Calu3 (cell line): ENCODE measurements around the gene SF3A2. TPM values are rescaled to one million over a fixed set of nuclear protein-coding genes. Genes with fewer than 3 reads are reported as not detected.
A peak's percentile ranks its signal among the peaks of the same experiment; 100 is the strongest.

Source experiments
- BruUV-seq: library from RNA; stranded (reverse); fragments of 400-500 nt; replicated peaks from 2 replicates; lab custom pipeline; 2021; lab: Mats Ljungman, UMichigan
- CTCF ChIA-PET: fragments of 300-600 bp; sonication (Branson Sonifier 250); formaldehyde crosslinking; loops from one replicate; lab custom pipeline; 2022; ENCODE audit warnings: antibody characterized with exemption; lab: Charles Lee
- DNase-seq: peaks from one replicate; pipeline ENCODE4 v3.0.0; 2022
- H3K27ac Mint-ChIP-seq: one replicate; pipeline ENCODE4 v1.8.0; 2022; ENCODE audit warnings: mixed read lengths; ENCODE audit not compliant: unreplicated experiment
- H3K27me3 Mint-ChIP-seq: one replicate; pipeline ENCODE4 v1.8.0; 2022; ENCODE audit warnings: mixed read lengths; ENCODE audit not compliant: unreplicated experiment
- H3K36me3 Mint-ChIP-seq: one replicate; pipeline ENCODE4 v1.8.0; 2022; ENCODE audit warnings: mild to moderate bottlenecking, moderate library complexity, mixed read lengths; ENCODE audit not compliant: insufficient read depth, unreplicated experiment
- H3K4me1 Mint-ChIP-seq: one replicate; pipeline ENCODE4 v1.8.0; 2022; ENCODE audit warnings: mild to moderate bottlenecking, low read depth, mixed read lengths; ENCODE audit not compliant: unreplicated experiment
- H3K4me3 Mint-ChIP-seq: one replicate; pipeline ENCODE4 v1.8.0; 2022; ENCODE audit warnings: mild to moderate bottlenecking, low read depth, moderate library complexity, mixed read lengths; ENCODE audit not compliant: unreplicated experiment
- H3K9me3 Mint-ChIP-seq: one replicate; pipeline ENCODE4 v1.8.0; 2022; ENCODE audit warnings: low read depth, mixed read lengths; ENCODE audit not compliant: unreplicated experiment
- intact Hi-C: fragments of 100-400 bp; cut with micrococcal nuclease; formaldehyde crosslinking; loops from one replicate; pipeline ENCODE4 v1.10.0; 2022; ENCODE audit not compliant: unreplicated experiment
- total RNA-seq: library from RNA; stranded (reverse); gene quantifications from 2 replicates; pipeline ENCODE4 v1.2.3, GENCODE V29; 2022
- TF ChIP-seq, protein P1 (sequence below): fragments of 200-600 bp; IDR thresholded peaks from one replicate; pipeline ENCODE4 v1.8.0; 2022; ENCODE audit warnings: antibody characterized with exemption; ENCODE audit not compliant: unreplicated experiment

Gene SF3A2
- total RNA-seq, 1 experiment from 2014 or later, result 83.6 TPM

DNA sequence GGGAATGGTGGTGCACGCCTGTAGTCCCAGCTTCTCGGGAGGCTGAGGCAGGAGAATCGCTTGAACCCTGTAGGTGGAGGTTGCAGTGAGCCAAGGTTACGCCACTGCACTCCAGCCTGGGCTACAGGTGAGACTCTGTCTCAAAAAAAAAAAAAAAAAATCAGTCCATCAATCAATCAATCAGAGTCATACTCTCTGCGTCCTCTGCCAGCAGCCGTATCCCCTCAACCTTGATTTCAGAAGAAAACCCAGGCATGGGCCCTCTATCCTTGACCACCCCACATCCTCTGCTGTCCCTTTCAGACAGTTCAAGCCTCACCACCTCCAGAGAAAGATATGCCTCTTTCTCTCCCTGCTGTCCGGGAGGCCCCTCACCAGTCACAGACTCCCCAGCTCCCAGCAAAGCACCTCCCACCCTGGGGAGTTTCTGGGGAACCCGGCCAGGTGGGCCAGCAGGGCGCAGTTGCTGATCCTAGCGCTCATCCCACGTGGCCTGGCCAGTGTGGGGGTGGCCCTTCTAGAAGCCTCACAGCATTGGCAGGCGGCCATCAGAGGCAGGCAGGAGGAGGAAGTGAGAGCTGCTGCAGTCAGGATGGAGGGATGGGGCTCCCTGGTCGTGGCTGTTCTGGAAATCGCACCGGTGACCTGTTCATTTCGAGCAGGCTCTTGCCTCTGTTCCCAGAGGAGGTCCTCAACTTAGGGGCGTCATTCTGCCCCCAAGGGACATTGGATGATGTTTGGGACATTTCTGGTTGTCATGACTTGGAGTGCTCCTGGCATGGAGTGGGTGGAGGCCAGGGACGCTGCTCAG, 29.8 kb downstream of the SF3A2 start:
- CTCF ChIA-PET, result interaction anchor here (0.6 kb wide), 1 partner anchor 171 kb away, joined by 4 read pairs; no protein-coding TSS in a partner anchor
- intact Hi-C loops, result no loop called here
- peaks cover 41% of the 10 kb centered on the region for H3K36me3 Mint-ChIP-seq
- H3K27ac Mint-ChIP-seq, result peak overlapping the region; percentile 58
- BruUV-seq, result no TSS peak
- TF ChIP-seq, protein P1, sequence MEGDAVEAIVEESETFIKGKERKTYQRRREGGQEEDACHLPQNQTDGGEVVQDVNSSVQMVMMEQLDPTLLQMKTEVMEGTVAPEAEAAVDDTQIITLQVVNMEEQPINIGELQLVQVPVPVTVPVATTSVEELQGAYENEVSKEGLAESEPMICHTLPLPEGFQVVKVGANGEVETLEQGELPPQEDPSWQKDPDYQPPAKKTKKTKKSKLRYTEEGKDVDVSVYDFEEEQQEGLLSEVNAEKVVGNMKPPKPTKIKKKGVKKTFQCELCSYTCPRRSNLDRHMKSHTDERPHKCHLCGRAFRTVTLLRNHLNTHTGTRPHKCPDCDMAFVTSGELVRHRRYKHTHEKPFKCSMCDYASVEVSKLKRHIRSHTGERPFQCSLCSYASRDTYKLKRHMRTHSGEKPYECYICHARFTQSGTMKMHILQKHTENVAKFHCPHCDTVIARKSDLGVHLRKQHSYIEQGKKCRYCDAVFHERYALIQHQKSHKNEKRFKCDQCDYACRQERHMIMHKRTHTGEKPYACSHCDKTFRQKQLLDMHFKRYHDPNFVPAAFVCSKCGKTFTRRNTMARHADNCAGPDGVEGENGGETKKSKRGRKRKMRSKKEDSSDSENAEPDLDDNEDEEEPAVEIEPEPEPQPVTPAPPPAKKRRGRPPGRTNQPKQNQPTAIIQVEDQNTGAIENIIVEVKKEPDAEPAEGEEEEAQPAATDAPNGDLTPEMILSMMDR, result no peak
- H3K27me3 Mint-ChIP-seq, result no peaks in the 10 kb centered on the region
- DNase-seq, result peak; percentile 63
- no peak overlapping the region for H3K4me3 Mint-ChIP-seq
- H3K9me3 Mint-ChIP-seq, result no peaks in the 10 kb centered on the region
- H3K4me1 Mint-ChIP-seq, result peaks cover 8% of the 10 kb centered on the region

DNA sequence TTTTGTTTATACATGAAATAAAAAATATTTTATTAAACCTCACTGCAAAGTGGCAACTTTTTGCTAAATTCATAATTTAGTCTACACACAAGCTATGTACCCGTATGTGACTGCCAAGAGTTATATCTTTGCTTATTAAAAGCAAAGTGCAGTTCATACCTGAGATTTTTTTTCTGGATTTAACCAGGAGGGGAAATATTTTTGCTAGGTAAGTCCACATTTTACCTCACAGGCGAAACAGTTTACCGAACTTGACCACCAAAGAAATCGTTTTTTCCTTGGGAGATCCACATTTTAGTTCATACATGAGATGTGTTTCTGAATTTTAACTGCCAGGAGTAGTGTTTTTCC, 31.8 kb downstream of the SF3A2 start:
- Mint-ChIP-seq H3K4me3 (peak overlapping the region; percentile 95), H3K9me3 (no peaks in the 10 kb centered on the region), H3K36me3 (peaks cover 62% of the 10 kb centered on the region), H3K27me3 (no peaks in the 10 kb centered on the region), H3K27ac (no peak overlapping the region), H3K4me1 (peaks cover 15% of the 10 kb centered on the region)
- intact Hi-C loops, result no loop called here
- TF ChIP-seq, protein P1, result no peak
- DNase-seq, result no peak
- no TSS peak for BruUV-seq
- CTCF ChIA-PET, result no interaction called here

DNA sequence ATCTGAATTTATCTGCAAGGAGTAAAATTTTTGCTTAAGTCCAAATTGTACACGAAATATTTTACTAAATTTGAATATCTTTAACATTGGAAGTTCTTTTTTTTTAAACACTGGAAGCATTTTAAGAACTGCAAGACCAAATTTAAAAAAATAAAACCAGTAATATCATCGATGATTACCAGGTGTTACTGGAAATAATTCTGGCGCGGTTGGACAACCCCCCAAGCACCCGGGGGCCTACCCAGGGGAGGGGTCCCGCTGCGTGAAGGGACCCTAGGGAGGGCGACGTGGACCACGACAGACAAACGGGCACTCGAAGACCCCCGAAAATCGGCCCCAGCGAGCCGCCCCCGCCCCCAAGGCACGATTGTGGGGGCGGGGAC, 32.2 kb downstream of the SF3A2 start:
- H3K9me3 Mint-ChIP-seq, result no peaks in the 10 kb centered on the region
- no peaks in the 10 kb centered on the region for H3K27me3 Mint-ChIP-seq
- CTCF ChIA-PET, result no interaction called here
- H3K27ac Mint-ChIP-seq, result peak overlapping the region; percentile 79
- H3K36me3 Mint-ChIP-seq, result peaks cover 66% of the 10 kb centered on the region
- intact Hi-C loops, result no loop called here
- no peak for DNase-seq
- BruUV-seq, result no TSS peak
- H3K4me1 Mint-ChIP-seq, result peaks cover 19% of the 10 kb centered on the region
- H3K4me3 Mint-ChIP-seq, result peak overlapping the region; percentile 95
- TF ChIP-seq, protein P1, result no peak

DNA sequence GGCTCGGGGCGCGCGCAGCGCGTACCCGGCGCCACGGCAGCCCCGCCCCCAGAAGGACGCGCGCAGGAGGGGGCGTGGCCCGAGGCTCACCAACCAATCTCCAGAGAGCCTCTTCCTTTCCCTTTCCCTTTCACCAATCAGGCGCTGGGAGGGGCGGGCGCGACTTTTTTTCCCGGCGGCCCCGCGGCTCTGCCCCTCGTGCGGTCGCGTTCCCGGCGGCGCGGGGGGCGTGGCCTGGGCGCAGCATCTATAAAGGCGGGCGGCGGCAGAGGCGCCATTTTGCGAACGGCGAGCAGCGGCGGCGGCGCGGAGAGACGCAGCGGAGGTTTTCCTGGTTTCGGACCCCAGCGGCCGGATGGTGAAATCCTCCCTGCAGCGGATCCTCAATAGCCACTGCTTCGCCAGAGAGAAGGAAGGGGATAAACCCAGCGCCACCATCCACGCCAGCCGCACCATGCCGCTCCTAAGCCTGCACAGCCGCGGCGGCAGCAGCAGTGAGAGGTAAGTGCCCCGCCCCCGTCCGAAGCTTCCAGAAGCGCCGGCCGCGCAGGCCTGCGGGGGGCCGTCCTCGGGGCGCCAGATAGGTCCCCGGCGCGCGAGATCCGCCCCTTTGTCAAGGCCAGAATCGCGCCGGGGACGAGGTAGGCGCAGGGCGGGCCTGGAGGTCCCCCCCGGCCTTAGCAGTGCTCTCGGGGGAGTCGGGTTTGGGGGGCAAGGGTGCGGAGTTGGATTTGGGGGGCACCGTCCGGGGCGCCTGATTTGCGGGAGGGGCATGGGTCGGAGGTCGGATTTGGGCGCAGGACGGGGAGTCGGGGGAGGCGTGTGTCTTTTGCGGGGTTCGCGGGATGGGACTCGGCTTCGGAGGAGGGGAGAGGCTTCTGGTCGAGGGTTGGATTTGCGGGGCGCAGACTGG, 32.9 kb downstream of the SF3A2 start:
- Mint-ChIP-seq H3K4me3 (peak overlapping the region; percentile 95), H3K36me3 (peaks cover 73% of the 10 kb centered on the region), H3K4me1 (peaks cover 25% of the 10 kb centered on the region), H3K9me3 (no peaks in the 10 kb centered on the region), H3K27ac (peak overlapping the region; percentile 79), H3K27me3 (no peaks in the 10 kb centered on the region)
- intact Hi-C loops, result loop anchor here (5.0 kb wide), 2 partner anchors 32 to 112 kb away; partner anchors contain the start of genes PLEKHJ1 and SF3A2
- CTCF ChIA-PET, result no interaction called here
- BruUV-seq, result TSS peak; percentile 41
- TF ChIP-seq, protein P1, result no peak
- DNase-seq, result peak; percentile 96
